22Rv1 (cell line): ENCODE data around the gene SLC8A3.

Experiments
- ZFX ChIP-seq: fragments of 450-650 bp; IDR thresholded peaks from 2 replicates; pipeline ENCODE4 v1.6.1; 2017; ENCODE audit warnings: antibody characterized with exemption, borderline replicate concordance
- TF ChIP-seq, protein P1 (sequence below): fragments of 450-650 bp; IDR thresholded peaks from 2 replicates; pipeline ENCODE4 v1.5.1; 2017; ENCODE audit warnings: mild to moderate bottlenecking

DNA sequence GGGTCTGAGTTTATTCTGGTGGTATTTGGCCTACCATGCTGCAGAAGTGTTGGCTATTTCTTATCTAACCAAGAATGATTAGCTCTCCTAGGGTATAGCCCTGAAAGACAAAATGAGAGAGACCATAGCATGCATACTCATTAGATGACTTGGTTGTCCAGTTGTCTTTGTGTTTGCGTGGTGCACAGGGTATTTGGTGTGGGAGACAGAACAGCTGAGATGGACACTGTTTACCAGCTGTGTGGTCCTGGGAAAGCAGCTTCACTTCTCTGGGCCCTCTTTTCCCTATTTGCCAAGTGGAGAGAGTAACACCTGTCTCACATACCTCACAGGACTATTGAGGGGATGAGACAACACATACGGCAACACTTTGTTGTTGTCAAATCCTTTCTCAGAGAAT is 95.6 kb downstream of the SLC8A3 start:
- TF ChIP-seq, protein P1, sequence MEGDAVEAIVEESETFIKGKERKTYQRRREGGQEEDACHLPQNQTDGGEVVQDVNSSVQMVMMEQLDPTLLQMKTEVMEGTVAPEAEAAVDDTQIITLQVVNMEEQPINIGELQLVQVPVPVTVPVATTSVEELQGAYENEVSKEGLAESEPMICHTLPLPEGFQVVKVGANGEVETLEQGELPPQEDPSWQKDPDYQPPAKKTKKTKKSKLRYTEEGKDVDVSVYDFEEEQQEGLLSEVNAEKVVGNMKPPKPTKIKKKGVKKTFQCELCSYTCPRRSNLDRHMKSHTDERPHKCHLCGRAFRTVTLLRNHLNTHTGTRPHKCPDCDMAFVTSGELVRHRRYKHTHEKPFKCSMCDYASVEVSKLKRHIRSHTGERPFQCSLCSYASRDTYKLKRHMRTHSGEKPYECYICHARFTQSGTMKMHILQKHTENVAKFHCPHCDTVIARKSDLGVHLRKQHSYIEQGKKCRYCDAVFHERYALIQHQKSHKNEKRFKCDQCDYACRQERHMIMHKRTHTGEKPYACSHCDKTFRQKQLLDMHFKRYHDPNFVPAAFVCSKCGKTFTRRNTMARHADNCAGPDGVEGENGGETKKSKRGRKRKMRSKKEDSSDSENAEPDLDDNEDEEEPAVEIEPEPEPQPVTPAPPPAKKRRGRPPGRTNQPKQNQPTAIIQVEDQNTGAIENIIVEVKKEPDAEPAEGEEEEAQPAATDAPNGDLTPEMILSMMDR = no peak
- TF ChIP-seq ZFX = no peak
